Measurements from ENCODE around the gene GSC. TPM values are rescaled to one million over a fixed set of nuclear protein-coding genes. Genes with fewer than 3 reads are reported as not detected.

GSC gene
- total and polyA plus RNA-seq, 2 of the 4 experiments (the other 2 are of a cell fraction) = not detected

GRCh38 chr14:94752591-94753436 lies 17.1 kb downstream of the GSC start:
- no peak overlapping the region for H3K4me2 ChIP-seq (ENCODE audit: low read depth, low read length)
- no peaks in the 10 kb centered on the region for H3K79me1 ChIP-seq (ENCODE audit: low read depth in 1 of 2, low read length in 2 of 2)
- no peak overlapping the region for H2BK120ac ChIP-seq (ENCODE audit: low read depth, low read length)
- intact Hi-C loops (cut with micrococcal nuclease) = no loop called here
- no peak overlapping the region for H3K23ac ChIP-seq (ENCODE audit: low read depth, low read length)
- ATAC-seq (ENCODE audit: low read depth) (no peak), DNase-seq (no peak)
- no peaks in the 10 kb centered on the region for H3K36me3 ChIP-seq (ENCODE audit: control insufficient read depth, insufficient read depth, low read length)
- H3K9ac ChIP-seq (ENCODE audit: low read depth, low read length) = no peak overlapping the region
- in situ Hi-C loops (cut with MboI; ENCODE audit: low sequenced_read_pairs) = no loop called here
- H3K4me3 ChIP-seq (ENCODE audit: insufficient read depth, low read depth, low read length) = no peak overlapping the region
- no peak overlapping the region for H4K8ac ChIP-seq (ENCODE audit: low read depth in 2 of 2, low read length in 2 of 2)
- H3K14ac ChIP-seq (replicated peaks; ENCODE audit: low read depth, low read length) = no peak overlapping the region
- H2BK15ac ChIP-seq (ENCODE audit: low read depth, low read length) = no peak overlapping the region
- WGBS, 2 experiments (ENCODE audit: extremely low coverage in 2 of 2, insufficient read length in 1 of 2) = 25% methylated on average over 8 of the region's 23 CpGs; no CpG with 5 or more reads in 1 of the 2 experiments
- POLR2A ChIA-PET (ENCODE audit: unreplicated experiment) = no interaction called here
- no peaks in the 10 kb centered on the region for H3K9me1 ChIP-seq (ENCODE audit: insufficient read depth, low read length)
- H2AK5ac ChIP-seq (ENCODE audit: low read depth, low read length) = no peak overlapping the region
- H3K56ac ChIP-seq (ENCODE audit: extremely low read depth, insufficient read depth, low read length) = no peak overlapping the region
- H3K18ac ChIP-seq (ENCODE audit: low read depth, low read length) = no peak overlapping the region
- TF ChIP-seq CTCF (conservative IDR thresholded peaks at IDR 0.05; ENCODE audit: low read depth, low read length) (no peak), MAZ (IDR thresholded peaks at IDR 0.05; ENCODE audit: borderline replicate concordance, low read depth, low read length) (no peak), POLR2A (IDR thresholded peaks at IDR 0.05; ENCODE audit: low read depth, low read length) (no peak), FOS (IDR thresholded peaks at IDR 0.05; ENCODE audit: low read depth, low read length) (no peak), USF2 (IDR thresholded peaks at IDR 0.05; ENCODE audit: low read depth, low read length) (no peak), NFE2L2 (IDR thresholded peaks at IDR 0.05; ENCODE audit: low read depth, low read length) (no peak), MAFK (IDR thresholded peaks at IDR 0.05; ENCODE audit: low read depth, low read length) (no peak)
- dilution Hi-C loops (cut with HindIII; ENCODE audit: low sequenced_read_pairs, unreplicated experiment) = no loop called here
- no peak overlapping the region for H2BK5ac ChIP-seq (ENCODE audit: low read depth, low read length, poor library complexity, severe bottlenecking)
- CTCF ChIA-PET = no interaction called here
- no TSS peak for BruUV-seq (replicated peaks)
- peaks cover 3% of the 10 kb centered on the region; the same call in 1 of the 2 replicates for H3K27me3 ChIP-seq (ENCODE audit: control insufficient read depth, insufficient read depth, low read length)
- H3K4me1 ChIP-seq (ENCODE audit: control insufficient read depth, insufficient read depth, low read length) = no peaks in the 10 kb centered on the region
- no peak overlapping the region for H2AFZ ChIP-seq (replicated peaks; ENCODE audit: low read length, poor library complexity)
- H4K91ac ChIP-seq (ENCODE audit: insufficient read depth, low read depth, low read length) = no peak overlapping the region
- H2BK20ac ChIP-seq (ENCODE audit: low read depth, low read length) = no peak overlapping the region
- H4K5ac ChIP-seq (ENCODE audit: low read depth, low read length) = no peak overlapping the region
- no peaks in the 10 kb centered on the region for H4K20me1 ChIP-seq (ENCODE audit: insufficient read depth, low read length)
- no peaks in the 10 kb centered on the region for H3K9me3 ChIP-seq (ENCODE audit: control insufficient read depth, insufficient read depth, low read length)
- no peak overlapping the region for H2AK9ac ChIP-seq (replicated peaks; ENCODE audit: low read depth, low read length, poor library complexity)
- no peak overlapping the region for H3K27ac ChIP-seq (ENCODE audit: insufficient read depth, low read length)
- H3K4ac ChIP-seq (ENCODE audit: low read depth, low read length) = no peak overlapping the region

Measured in IMR-90 (cell line).